ENCODE results near the gene NANOG. TPM values are rescaled to one million over a fixed set of nuclear protein-coding genes. Genes with fewer than 3 reads are reported as not detected.
"Not testable (repeated sequence)": the region's sequence is repeated elsewhere in the genome, so short reads cannot be mapped to it uniquely, and the experiment has no call there.

NANOG gene
- not detected for total RNA-seq
- long read RNA-seq, result 0 reads

DNA sequence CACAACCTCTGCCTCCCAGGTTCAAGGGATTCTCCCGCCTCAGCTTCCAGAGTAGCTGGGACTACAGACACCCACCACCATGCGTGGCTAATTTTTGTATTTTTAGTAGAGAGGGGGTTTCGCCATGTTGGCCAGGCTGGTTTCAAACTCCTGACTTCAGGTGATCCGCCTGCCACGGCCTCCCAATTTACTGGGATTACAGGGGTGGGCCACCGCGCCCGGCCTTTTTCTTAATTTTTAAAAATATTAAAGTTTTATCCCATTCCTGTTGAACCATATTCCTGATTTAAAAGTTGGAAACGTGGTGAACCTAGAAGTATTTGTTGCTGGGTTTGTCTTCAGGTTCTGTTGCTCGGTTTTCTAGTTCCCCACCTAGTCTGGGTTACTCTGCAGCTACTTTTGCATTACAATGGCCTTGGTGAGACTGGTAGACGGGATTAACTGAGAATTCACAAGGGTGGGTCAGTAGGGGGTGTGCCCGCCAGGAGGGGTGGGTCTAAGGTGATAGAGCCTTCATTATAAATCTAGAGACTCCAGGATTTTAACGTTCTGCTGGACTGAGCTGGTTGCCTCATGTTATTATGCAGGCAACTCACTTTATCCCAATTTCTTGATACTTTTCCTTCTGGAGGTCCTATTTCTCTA is at the start of gene NANOG:
Gene NANOG, plus strand, starts transcription at position 519 of the 645 bp plus-strand sequence. CDS start 213 bp downstream, outside the sequence.
- intact Hi-C loops (cut with DNase I); ATAC-seq; DNase-seq (ENCODE audit: missing footprints): not testable (repeated sequence)

- DNase-seq (ENCODE audit: missing footprints) (no peak), ATAC-seq (no peak)
- intact Hi-C loops (cut with DNase I), result no loop called here
Observed at GRCh38 chr12:7747246-7747645, 42.0 kb upstream of the NANOG start, which contains the start of gene CLEC4C. Gene CLEC4C (minus strand): TSS chr12:7747375. CDS start chr12:7747348, 27 bp downstream.

DNA sequence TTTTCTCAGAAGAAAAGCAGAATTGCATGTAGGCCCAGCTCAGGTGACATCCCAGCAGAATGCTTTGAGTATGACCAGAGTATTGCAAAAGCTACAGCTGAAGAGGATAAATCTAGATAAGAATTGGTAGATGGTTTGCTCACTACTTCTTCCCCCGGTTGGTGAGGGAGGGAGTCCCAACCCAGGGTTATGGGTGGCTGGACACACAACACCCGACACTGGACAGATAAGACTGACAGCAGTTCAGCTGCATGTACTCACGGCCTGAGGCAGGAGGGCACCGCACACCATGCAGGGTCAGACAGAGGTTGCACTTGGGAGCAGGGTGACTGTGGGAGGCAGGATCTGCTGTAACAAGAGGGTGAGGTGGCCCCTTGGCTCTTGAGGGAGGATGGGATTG is 40.4 kb upstream of the NANOG start:
- ATAC-seq, result no peak
- intact Hi-C loops (cut with DNase I), result no loop called here
- DNase-seq (ENCODE audit: missing footprints), result no peak

DNA sequence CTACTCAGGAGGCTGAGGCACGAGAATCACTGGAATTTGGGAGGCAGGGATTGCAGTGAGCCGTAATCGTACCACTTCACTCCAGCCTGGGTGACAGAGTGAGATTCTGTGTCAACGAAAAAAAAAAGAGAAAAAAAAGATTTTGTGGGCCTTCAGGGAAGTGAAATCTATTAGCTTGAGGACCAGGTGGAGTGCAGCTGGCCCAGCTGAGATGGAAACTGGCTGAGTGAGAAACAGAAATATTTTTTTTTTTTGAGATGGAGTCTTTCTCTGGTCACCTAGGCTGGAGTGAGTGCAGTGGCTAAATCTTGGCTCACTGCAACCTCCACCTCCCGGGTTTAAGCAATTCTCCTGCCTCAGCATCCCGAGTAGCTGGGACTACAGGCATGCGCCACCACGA is 39.8 kb upstream of the NANOG start:
- intact Hi-C loops (cut with DNase I), result no loop called here
- ATAC-seq (no peak), DNase-seq (ENCODE audit: missing footprints) (no peak)

DNA sequence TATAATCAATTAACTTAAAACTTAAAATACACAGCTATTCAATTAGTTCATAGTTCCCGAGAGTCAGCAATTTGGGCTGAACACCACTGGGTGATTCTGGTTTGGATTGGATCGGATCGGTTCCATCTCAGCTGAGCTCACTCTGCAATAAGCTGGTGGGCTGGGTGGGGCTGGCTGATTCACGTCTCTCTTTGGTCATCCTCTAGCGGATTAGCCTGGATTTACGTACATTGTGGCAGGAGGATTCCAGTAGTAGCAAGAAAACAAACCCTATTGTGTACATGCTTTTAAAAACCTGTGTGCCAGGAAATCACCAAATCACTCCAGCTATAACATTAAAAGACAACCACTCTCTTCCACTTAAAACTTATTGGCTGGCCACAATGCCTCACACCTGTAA is 38.9 kb upstream of the NANOG start:
- no peak for ATAC-seq
- DNase-seq (ENCODE audit: missing footprints), result no peak
- intact Hi-C loops (cut with DNase I), result no loop called here

GRCh38 chr12:7751394-7751793 is 37.8 kb upstream of the NANOG start:
- no peak for ATAC-seq
- no peak for DNase-seq (ENCODE audit: missing footprints)
- intact Hi-C loops (cut with DNase I), result no loop called here

DNA sequence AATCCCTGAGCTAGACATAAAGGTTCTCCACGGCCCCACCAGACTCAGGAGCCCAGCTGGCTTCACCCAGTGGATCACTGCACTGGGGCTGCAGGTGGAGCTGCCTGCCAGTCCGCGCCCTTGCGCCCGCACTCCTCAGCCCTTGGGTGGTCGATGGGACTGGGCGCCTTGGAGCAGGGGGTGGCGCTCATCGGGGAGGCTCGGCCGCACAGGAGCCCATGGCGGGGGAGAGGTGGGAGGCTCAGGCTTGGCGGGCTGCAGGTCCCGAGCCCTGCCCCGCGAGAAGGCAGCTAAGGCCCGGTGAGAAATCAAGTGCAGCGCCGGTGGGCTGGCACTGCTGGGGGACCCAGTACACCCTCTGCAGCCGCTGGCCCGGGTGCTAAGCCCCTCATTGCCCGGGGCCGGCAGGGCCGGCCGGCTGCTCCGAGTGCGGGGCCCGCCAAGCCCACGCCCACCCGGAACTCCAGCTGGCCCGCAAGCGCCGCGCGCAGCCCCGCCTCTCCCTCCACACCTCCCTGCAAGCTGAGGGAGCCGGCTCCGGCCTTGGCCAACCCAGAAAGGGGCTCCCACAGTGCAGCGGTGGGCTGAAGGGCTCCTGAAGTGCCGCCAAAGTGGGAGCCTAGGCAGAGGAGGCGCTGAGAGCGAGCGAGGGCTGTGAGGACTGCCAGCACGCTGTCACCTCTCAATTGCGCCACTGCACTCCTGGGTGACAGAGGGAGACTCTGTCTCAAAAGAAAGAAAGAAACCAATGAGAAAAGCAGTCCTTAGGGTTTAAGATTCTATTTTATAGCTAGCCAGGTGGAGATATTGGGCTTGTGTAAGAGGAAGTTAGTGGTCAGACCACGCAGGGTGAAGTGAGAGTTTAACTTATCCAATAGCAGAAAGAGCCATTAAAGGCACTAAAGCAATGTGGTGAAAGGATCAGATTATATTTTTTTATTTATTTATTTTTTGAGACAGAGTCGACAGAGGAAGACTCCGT is 37.0 kb upstream of the NANOG start:
- intact Hi-C loops (cut with DNase I); DNase-seq (ENCODE audit: missing footprints); ATAC-seq: not testable (repeated sequence)

- intact Hi-C loops (cut with DNase I); DNase-seq (ENCODE audit: missing footprints); ATAC-seq: not testable (repeated sequence)
Observed at GRCh38 chr12:7755668-7756067, 33.5 kb upstream of the NANOG start.

GRCh38 chr12:7756993-7757392 is 32.2 kb upstream of the NANOG start:
- ATAC-seq, result no peak
- no peak for DNase-seq (ENCODE audit: missing footprints)
- intact Hi-C loops (cut with DNase I), result no loop called here

- DNase-seq (ENCODE audit: missing footprints) (no peak), ATAC-seq (no peak)
- intact Hi-C loops (cut with DNase I), result no loop called here
Observed at GRCh38 chr12:7758766-7759140, 30.4 kb upstream of the NANOG start.

- ATAC-seq, result no peak
- no peak for DNase-seq (ENCODE audit: missing footprints)
- intact Hi-C loops (cut with DNase I), result no loop called here
Observed at GRCh38 chr12:7769999-7770398, 19.2 kb upstream of the NANOG start.

DNA sequence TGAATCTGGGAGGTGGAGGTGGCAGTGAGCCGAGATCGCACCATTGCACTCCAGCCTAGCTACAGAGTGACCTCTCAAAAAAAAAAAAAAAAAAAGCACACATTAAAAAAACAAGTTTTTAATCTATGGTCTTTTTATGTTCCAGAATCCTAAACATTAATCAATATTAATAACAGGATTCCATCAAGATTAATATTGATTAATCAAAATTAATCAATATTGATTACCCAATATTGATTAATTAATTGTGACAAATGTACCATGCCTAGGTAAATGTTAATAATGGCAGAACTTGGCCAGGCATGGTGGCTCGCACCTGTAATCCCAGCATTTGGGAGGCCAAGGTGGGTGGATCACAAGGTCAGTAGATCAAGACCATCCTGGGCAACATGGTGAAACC is 7.9 kb upstream of the NANOG start:
- DNase-seq (ENCODE audit: missing footprints), result no peak

DNA sequence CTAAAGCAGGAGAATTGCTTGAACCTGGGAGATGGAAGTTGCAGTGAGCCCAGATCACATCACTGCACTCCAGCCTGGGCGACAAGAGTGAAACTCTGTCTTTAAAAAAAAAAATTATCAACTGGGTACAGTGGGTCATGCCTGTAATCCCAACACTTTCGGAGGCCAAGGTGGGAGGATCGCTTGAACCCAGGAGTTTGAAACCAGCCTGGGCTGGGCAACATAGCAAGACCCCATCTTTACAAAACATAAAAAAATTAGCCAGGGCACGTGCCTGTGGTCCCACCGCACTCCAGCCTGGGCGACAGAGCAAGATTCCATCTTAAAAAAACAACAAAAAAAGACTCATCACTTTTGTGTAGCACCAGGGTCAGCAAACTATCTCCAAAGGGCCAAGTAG is 7.1 kb upstream of the NANOG start:
- DNase-seq (ENCODE audit: missing footprints) (no peak), ATAC-seq (no peak)
- intact Hi-C loops (cut with DNase I), result no loop called here

More for the DNA sequence above, 7.9 kb upstream of the NANOG start:
- intact Hi-C loops (cut with DNase I), result no loop called here
- ATAC-seq, result no peak

GRCh38 chr12:7783433-7783832 is 5.8 kb upstream of the NANOG start:
- ATAC-seq; intact Hi-C loops (cut with DNase I); DNase-seq (ENCODE audit: missing footprints): not testable (repeated sequence)

DNA sequence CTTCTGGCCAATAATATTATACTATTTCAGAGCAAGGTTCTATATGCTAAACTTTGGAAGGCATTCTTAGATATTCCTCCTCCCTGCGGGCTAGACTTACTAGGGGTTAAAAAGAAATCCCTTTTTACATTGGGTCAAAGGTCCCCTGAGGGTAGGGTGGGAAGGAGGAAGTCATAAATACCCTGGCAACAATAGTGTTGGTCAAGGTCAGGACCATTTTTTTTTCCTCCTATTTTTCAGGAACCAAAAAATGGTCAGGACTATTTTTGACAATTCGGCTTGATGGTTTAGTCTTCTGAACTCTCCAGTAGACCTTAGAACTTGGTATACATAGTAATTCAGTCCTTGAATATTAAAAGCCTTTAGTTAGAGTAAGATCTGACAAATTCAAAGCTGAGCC is 4.5 kb upstream of the NANOG start:
- intact Hi-C loops (cut with DNase I), result no loop called here
- DNase-seq (ENCODE audit: missing footprints), result no peak
- no peak for ATAC-seq

DNA sequence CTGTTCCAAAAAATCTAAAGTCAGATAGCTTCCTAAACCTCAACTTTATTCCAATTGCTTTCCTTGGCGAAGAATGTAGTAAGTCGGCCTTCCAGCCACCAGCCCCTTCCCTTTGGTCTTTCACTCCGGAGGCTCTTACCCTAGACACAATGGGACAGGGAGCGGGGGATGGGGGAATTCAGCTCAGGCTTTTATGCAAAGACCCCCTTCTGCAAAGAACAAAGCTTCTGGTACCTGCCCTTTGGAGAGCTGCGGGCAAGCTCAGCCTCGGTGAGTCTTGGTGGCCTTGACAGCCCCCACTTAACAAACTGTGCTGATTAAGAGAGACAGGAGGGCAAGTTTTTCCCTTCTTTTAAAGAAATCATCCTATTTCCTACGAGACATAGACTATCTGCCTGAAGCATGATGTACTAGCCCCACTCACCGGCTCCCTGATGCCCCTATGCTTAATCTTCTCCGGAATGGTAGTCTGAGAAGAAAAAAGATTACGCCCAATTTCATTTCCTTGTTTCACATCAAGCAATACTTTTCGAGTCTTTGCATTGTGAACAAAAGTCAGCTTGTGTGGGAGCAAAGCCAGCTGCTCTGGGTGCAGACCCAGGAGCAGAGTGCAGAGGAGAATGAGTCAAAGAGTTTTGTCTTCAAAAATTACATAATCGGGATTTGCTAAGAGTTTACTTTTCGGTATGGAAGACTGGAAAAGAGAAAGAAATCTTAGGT is 1.5 kb upstream of the NANOG start:
- ATAC-seq (no peak), DNase-seq (ENCODE audit: missing footprints) (no peak)
- intact Hi-C loops (cut with DNase I), result no loop called here

DNA sequence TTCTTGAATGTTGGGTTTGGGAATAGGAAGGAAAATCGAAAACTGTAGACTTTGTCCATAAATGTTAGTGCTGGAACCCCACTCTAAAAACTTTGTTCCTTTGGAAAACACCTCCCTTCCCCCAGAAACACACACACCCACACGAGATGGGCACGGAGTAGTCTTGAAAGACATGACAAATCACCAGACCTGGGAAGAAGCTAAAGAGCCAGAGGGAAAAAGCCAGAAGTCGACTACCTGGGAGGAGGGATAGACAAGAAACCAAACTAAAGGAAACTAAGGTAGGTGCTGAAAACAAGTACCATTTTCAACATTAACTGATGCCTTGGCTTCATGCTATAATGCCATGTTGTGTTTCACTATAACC is 925 bp upstream of the NANOG start:
- intact Hi-C loops (cut with DNase I), result no loop called here
- no peak for DNase-seq (ENCODE audit: missing footprints)
- ATAC-seq, result no peak

DNA sequence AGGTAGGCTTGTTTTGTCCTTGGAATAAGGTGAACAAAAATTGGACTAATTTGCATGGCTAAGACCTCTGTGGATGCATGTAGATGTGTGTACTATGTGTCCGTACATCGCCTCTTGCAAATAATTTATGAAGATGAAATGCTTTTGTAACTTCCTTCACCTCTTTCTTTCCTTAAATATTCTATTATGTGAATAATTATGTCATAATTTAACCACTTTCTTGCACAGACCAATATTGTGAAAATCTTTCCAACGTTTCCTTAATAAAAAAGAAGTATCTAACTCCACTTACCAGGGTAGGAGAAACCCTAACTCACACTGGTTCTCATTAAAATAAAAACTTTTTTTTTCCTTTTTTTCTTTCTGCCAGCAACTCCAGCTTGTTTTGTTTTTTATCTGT is 4.0 kb downstream of the NANOG start:
- DNase-seq (ENCODE audit: missing footprints) (no peak), ATAC-seq (no peak)
- intact Hi-C loops (cut with DNase I), result no loop called here

GRCh38 chr12:7797269-7797668 is 8.1 kb downstream of the NANOG start:
- ATAC-seq; intact Hi-C loops (cut with DNase I): not testable (repeated sequence)

More at GRCh38 chr12:7797269-7797668, 8.1 kb downstream of the NANOG start:
- not testable (repeated sequence) for DNase-seq (ENCODE audit: missing footprints)

Measured in Right ventricle myocardium inferior (tissue), 1 donor.